ENCODE data around the gene KATNIP.

GRCh38 chr16:27518226-27518625 is 31.7 kb upstream of the KATNIP start:
- TF ChIP-seq POLR2AphosphoS5 (IDR thresholded peaks at IDR 0.05) = no peak
- TF ChIP-seq CTCF (IDR thresholded peaks at IDR 0.05) = no peak
- TF ChIP-seq POLR2A (IDR thresholded peaks at IDR 0.05) = no peak
- no peak for TF ChIP-seq EP300 (IDR thresholded peaks at IDR 0.05)

All from sigmoid colon (tissue), 4 donors.